HG03135 (cell line): ENCODE data around the gene ADAMTS2.

Experiments used
- ATAC-seq: cut with Tn5 transposase; IDR thresholded peaks from one replicate; pipeline ENCODE4 v1.9.1; 2021; ENCODE audit warnings: mild to moderate bottlenecking, moderate library complexity; ENCODE audit not compliant: unreplicated experiment

Gene ADAMTS2

GRCh38 chr5:179207470-179207869 is 137.8 kb downstream of the ADAMTS2 start:
- no peak for ATAC-seq

- ATAC-seq: no peak
These were observed 138.9 kb downstream of the ADAMTS2 start for GRCh38 chr5:179206366-179206765.

GRCh38 chr5:179205277-179205676 is 140.0 kb downstream of the ADAMTS2 start:
- ATAC-seq: no peak

- no peak for ATAC-seq
These were observed 140.7 kb downstream of the ADAMTS2 start for GRCh38 chr5:179204572-179204971.

- no peak for ATAC-seq
These were observed 142.0 kb downstream of the ADAMTS2 start for GRCh38 chr5:179203248-179203647.

- no peak for ATAC-seq
These were observed 143.3 kb downstream of the ADAMTS2 start for GRCh38 chr5:179201986-179202385.

GRCh38 chr5:179199246-179199645 is 146.0 kb downstream of the ADAMTS2 start:
- no peak for ATAC-seq

GRCh38 chr5:179198825-179199224 is 146.4 kb downstream of the ADAMTS2 start:
- ATAC-seq: no peak

GRCh38 chr5:179196405-179197079 is 148.7 kb downstream of the ADAMTS2 start:
- ATAC-seq: no peak

- no peak for ATAC-seq
These were observed 149.5 kb downstream of the ADAMTS2 start for GRCh38 chr5:179195561-179196404.

GRCh38 chr5:179194941-179195381 is 150.3 kb downstream of the ADAMTS2 start:
- no peak for ATAC-seq

- no peak for ATAC-seq
These were observed 150.9 kb downstream of the ADAMTS2 start for GRCh38 chr5:179194201-179194910.

- ATAC-seq: no peak
These were observed 151.5 kb downstream of the ADAMTS2 start for GRCh38 chr5:179193746-179194145.

GRCh38 chr5:179192891-179193470 is 152.3 kb downstream of the ADAMTS2 start:
- ATAC-seq: no peak

GRCh38 chr5:179192185-179192890 is 152.9 kb downstream of the ADAMTS2 start:
- ATAC-seq: no peak

GRCh38 chr5:179191506-179192184 is 153.6 kb downstream of the ADAMTS2 start:
- ATAC-seq: no peak

- no peak for ATAC-seq
These were observed 154.3 kb downstream of the ADAMTS2 start for GRCh38 chr5:179190851-179191505.

- ATAC-seq: no peak
These were observed 156.6 kb downstream of the ADAMTS2 start for GRCh38 chr5:179188636-179189035.
